ENCODE results near the gene FOXP1. TPM values are rescaled to one million over a fixed set of nuclear protein-coding genes. Genes with fewer than 3 reads are reported as not detected.

The FOXP1 gene
- total and polyA plus RNA-seq, 2 experiments from 2014 or later, result 76.8 to 99.8 TPM

GRCh38 chr3:71593106-71593505, 9.6 kb upstream of the FOXP1 start:
- TF ChIP-seq, protein P1, sequence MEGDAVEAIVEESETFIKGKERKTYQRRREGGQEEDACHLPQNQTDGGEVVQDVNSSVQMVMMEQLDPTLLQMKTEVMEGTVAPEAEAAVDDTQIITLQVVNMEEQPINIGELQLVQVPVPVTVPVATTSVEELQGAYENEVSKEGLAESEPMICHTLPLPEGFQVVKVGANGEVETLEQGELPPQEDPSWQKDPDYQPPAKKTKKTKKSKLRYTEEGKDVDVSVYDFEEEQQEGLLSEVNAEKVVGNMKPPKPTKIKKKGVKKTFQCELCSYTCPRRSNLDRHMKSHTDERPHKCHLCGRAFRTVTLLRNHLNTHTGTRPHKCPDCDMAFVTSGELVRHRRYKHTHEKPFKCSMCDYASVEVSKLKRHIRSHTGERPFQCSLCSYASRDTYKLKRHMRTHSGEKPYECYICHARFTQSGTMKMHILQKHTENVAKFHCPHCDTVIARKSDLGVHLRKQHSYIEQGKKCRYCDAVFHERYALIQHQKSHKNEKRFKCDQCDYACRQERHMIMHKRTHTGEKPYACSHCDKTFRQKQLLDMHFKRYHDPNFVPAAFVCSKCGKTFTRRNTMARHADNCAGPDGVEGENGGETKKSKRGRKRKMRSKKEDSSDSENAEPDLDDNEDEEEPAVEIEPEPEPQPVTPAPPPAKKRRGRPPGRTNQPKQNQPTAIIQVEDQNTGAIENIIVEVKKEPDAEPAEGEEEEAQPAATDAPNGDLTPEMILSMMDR (IDR thresholded peaks at IDR 0.05; ENCODE audit: poor library complexity), result no peak
- TF ChIP-seq EZH2phosphoT487 (IDR thresholded peaks at IDR 0.05; ENCODE audit: low read depth, severe bottlenecking, unreplicated experiment), result no peak
- no peak for TF ChIP-seq EZH2 (IDR thresholded peaks at IDR 0.05; ENCODE audit: borderline replicate concordance)
- Histone ChIP-seq H2AFZ (no peak overlapping the region), H3K36me3 (replicated peaks; ENCODE audit: insufficient read depth, low read depth) (no peaks in the 10 kb centered on the region), H4K20me1 (ENCODE audit: insufficient read depth, poor library complexity, severe bottlenecking) (no peaks in the 10 kb centered on the region), H3K27ac (no peak overlapping the region), H3K9me3 (ENCODE audit: low read depth) (no peaks in the 10 kb centered on the region), H3K79me2 (no peaks in the 10 kb centered on the region), H3K4me2 (no peak overlapping the region), H3K4me1 (ENCODE audit: insufficient read depth) (no peaks in the 10 kb centered on the region), H3K27me3 (no peaks in the 10 kb centered on the region), H3K4me3 (no peak overlapping the region), H3K9me2 (replicated peaks; ENCODE audit: insufficient read depth) (no peaks in the 10 kb centered on the region)
- DNase-seq (ENCODE audit: low spot score), result no peak
- 77% methylated on average over 3 of the region's 3 CpGs for WGBS (ENCODE audit: low lambda C conversion rate, missing lambda C conversion rate)

DNA sequence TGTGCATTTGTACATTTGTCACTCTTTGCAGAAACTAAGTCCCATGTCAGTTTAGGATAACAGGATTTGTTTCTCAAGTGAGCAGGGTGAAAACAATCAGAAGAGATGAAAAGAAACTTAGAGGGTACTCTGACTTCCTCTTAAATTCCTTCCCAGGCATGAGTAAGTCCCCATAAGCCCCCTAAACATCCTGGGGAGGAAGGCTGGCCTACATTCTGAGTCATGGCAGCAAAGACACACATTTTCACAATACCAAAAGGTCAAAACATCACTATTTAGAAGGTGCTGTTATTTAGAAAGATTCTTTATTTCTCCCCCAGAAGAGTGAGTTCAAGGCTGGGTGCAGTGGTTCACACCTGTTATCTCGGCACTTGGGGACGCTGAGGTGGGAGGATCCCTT, 7.6 kb upstream of the FOXP1 start:
- WGBS (ENCODE audit: low lambda C conversion rate, missing lambda C conversion rate), result 94% methylated on average over 2 of the region's 2 CpGs

GRCh38 chr3:71589132-71589531, 5.6 kb upstream of the FOXP1 start:
- no peak overlapping the region for H2AFZ ChIP-seq
- no peak for DNase-seq (ENCODE audit: low spot score)
- peaks cover 13% of the 10 kb centered on the region for H3K79me2 ChIP-seq
- no peaks in the 10 kb centered on the region for H3K36me3 ChIP-seq (replicated peaks; ENCODE audit: insufficient read depth, low read depth)
- H3K9me3 ChIP-seq (ENCODE audit: low read depth), result no peaks in the 10 kb centered on the region
- no peak overlapping the region for H3K4me3 ChIP-seq
- no peak for TF ChIP-seq EZH2 (IDR thresholded peaks at IDR 0.05; ENCODE audit: borderline replicate concordance)
- TF ChIP-seq, protein P1 (IDR thresholded peaks at IDR 0.05; ENCODE audit: poor library complexity), result no peak
- TF ChIP-seq EZH2phosphoT487 (IDR thresholded peaks at IDR 0.05; ENCODE audit: low read depth, severe bottlenecking, unreplicated experiment), result no peak
- no peaks in the 10 kb centered on the region for H4K20me1 ChIP-seq (ENCODE audit: insufficient read depth, poor library complexity, severe bottlenecking)
- WGBS (ENCODE audit: low lambda C conversion rate, missing lambda C conversion rate), result 74% methylated on average over 2 of the region's 2 CpGs
- no peaks in the 10 kb centered on the region for H3K27me3 ChIP-seq
- peaks cover 3% of the 10 kb centered on the region for H3K4me1 ChIP-seq (ENCODE audit: insufficient read depth)
- no peak overlapping the region for H3K27ac ChIP-seq
- no peak overlapping the region for H3K4me2 ChIP-seq
- H3K9me2 ChIP-seq (replicated peaks; ENCODE audit: insufficient read depth), result no peaks in the 10 kb centered on the region

More for the DNA sequence above, 7.6 kb upstream of the FOXP1 start:
- Histone ChIP-seq H3K4me2 (no peak overlapping the region), H3K27me3 (no peaks in the 10 kb centered on the region), H3K27ac (no peak overlapping the region), H3K36me3 (replicated peaks; ENCODE audit: insufficient read depth, low read depth) (no peaks in the 10 kb centered on the region), H3K4me3 (no peak overlapping the region), H3K9me3 (ENCODE audit: low read depth) (no peaks in the 10 kb centered on the region), H3K9me2 (replicated peaks; ENCODE audit: insufficient read depth) (no peaks in the 10 kb centered on the region), H4K20me1 (ENCODE audit: insufficient read depth, poor library complexity, severe bottlenecking) (no peaks in the 10 kb centered on the region), H2AFZ (no peak overlapping the region), H3K79me2 (peaks cover 3% of the 10 kb centered on the region), H3K4me1 (ENCODE audit: insufficient read depth) (peaks cover 3% of the 10 kb centered on the region)
- TF ChIP-seq, protein P1 (IDR thresholded peaks at IDR 0.05; ENCODE audit: poor library complexity), result no peak
- no peak for TF ChIP-seq EZH2phosphoT487 (IDR thresholded peaks at IDR 0.05; ENCODE audit: low read depth, severe bottlenecking, unreplicated experiment)
- no peak for TF ChIP-seq EZH2 (IDR thresholded peaks at IDR 0.05; ENCODE audit: borderline replicate concordance)
- no peak for DNase-seq (ENCODE audit: low spot score)

DNA sequence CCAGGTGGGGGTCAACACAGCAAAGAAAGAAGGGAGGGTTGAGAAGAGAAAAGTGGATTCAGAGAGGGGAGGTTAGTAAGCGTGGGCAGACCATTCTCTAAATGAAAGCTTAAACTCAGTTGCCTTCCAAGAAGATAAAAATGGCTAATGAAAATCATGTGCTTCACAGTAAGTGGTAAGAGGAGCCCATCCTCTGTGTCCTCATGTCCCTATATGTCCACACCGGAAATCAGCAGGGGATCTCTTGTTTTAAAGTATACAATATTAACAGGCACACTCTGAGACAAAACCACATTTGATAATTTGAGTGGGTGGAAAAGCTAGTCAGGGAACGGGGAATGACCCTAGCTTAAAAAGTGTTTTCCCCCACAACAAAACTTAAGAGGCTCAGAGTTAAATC, 4.4 kb upstream of the FOXP1 start:
- Histone ChIP-seq H3K9me2 (replicated peaks; ENCODE audit: insufficient read depth) (no peaks in the 10 kb centered on the region), H3K79me2 (peaks cover 13% of the 10 kb centered on the region), H2AFZ (no peak overlapping the region), H3K27me3 (no peaks in the 10 kb centered on the region), H4K20me1 (ENCODE audit: insufficient read depth, poor library complexity, severe bottlenecking) (no peaks in the 10 kb centered on the region), H3K4me2 (no peak overlapping the region), H3K4me3 (no peak overlapping the region), H3K9me3 (ENCODE audit: low read depth) (no peaks in the 10 kb centered on the region), H3K36me3 (replicated peaks; ENCODE audit: insufficient read depth, low read depth) (no peaks in the 10 kb centered on the region), H3K27ac (no peak overlapping the region), H3K4me1 (ENCODE audit: insufficient read depth) (peaks cover 3% of the 10 kb centered on the region)
- DNase-seq (ENCODE audit: low spot score), result no peak
- WGBS (ENCODE audit: low lambda C conversion rate, missing lambda C conversion rate), result 76% methylated on average over 3 of the region's 3 CpGs
- TF ChIP-seq EZH2phosphoT487 (IDR thresholded peaks at IDR 0.05; ENCODE audit: low read depth, severe bottlenecking, unreplicated experiment), result no peak
- TF ChIP-seq, protein P1 (IDR thresholded peaks at IDR 0.05; ENCODE audit: poor library complexity), result no peak
- TF ChIP-seq EZH2 (IDR thresholded peaks at IDR 0.05; ENCODE audit: borderline replicate concordance), result no peak
